GM23338 (cell line): ENCODE results near the gene SF3A1. TPM values are rescaled to one million over a fixed set of nuclear protein-coding genes. Genes with fewer than 3 reads are reported as not detected.

Experiments
- ATAC-seq: fragments of 200-7000 bp; cut with Tn5 transposase; 3 replicates; pipeline ENCODE4 v1.9.1; 2020
- DNase-seq: peaks from one replicate; pipeline ENCODE4 v3.0.0-alpha.2; 2015; ENCODE audit warnings: low spot score
- H2AFZ ChIP-seq: fragments of 200-600 bp; sonication (generic); 2 replicates; pipeline ENCODE4 v1.8.0; 2016; ENCODE audit warnings: antibody characterized with exemption, mild to moderate bottlenecking, moderate library complexity
- H3F3A ChIP-seq: fragments of 200-600 bp; sonication (generic); replicated peaks from 2 replicates; pipeline ENCODE4 v1.8.0; 2017; ENCODE audit warnings: antibody characterized with exemption, mixed run types, low read depth
- H3K27ac ChIP-seq: fragments of 200-600 bp; sonication (generic); 2 replicates; pipeline ENCODE4 v1.6.1; 2016; ENCODE audit warnings: low read depth
- H3K27me3 ChIP-seq: fragments of 200-600 bp; sonication (generic); 2 replicates; pipeline ENCODE4 v1.8.0; 2016; ENCODE audit warnings: mild to moderate bottlenecking, mixed run types, moderate library complexity; ENCODE audit not compliant: insufficient read depth
- H3K36me3 ChIP-seq: fragments of 200-600 bp; sonication (generic); 2 replicates; pipeline ENCODE4 v1.8.0; 2016; ENCODE audit warnings: mild to moderate bottlenecking; ENCODE audit not compliant: insufficient read depth
- H3K4me1 ChIP-seq: fragments of 200-600 bp; sonication (generic); 2 replicates; pipeline ENCODE4 v1.8.0; 2016; ENCODE audit warnings: mild to moderate bottlenecking, moderate library complexity; ENCODE audit not compliant: insufficient read depth
- H3K4me2 ChIP-seq: fragments of 200-600 bp; sonication (generic); 2 replicates; pipeline ENCODE4 v1.7.1; 2017; ENCODE audit warnings: mixed run types
- H3K4me3 ChIP-seq: fragments of 200-600 bp; sonication (generic); 2 replicates; pipeline ENCODE4 v1.6.1; 2016; ENCODE audit warnings: mixed run types
- H3K79me2 ChIP-seq: fragments of 200-600 bp; sonication (generic); replicated peaks from 2 replicates; pipeline ENCODE4 v1.8.0; 2017; ENCODE audit warnings: mild to moderate bottlenecking; ENCODE audit not compliant: insufficient read depth
- H3K9me2 ChIP-seq: fragments of 200-600 bp; sonication (generic); 2 replicates; pipeline ENCODE4 v1.8.0; 2017; ENCODE audit not compliant: insufficient read depth
- H4K20me1 ChIP-seq: fragments of 200-600 bp; sonication (generic); replicated peaks from 2 replicates; pipeline ENCODE4 v1.8.0; 2017; ENCODE audit warnings: mild to moderate bottlenecking; ENCODE audit not compliant: insufficient read depth
- H3K27ac Mint-ChIP-seq: 2 replicates; pipeline ENCODE4 v1.8.0; 2020; ENCODE audit warnings: inconsistent platforms, mild to moderate bottlenecking, moderate library complexity, mixed read lengths
- H3K27me3 Mint-ChIP-seq: 3 replicates; pipeline ENCODE4 v1.8.0; 2022; ENCODE audit warnings: low read depth, mild to moderate bottlenecking, moderate library complexity, mixed read lengths, inconsistent platforms; ENCODE audit not compliant: insufficient read depth, poor library complexity
- H3K36me3 Mint-ChIP-seq: 3 replicates; pipeline ENCODE4 v1.8.0; 2021; ENCODE audit warnings: low read depth, mild to moderate bottlenecking, inconsistent platforms, moderate library complexity, mixed read lengths
- H3K4me1 Mint-ChIP-seq: 3 replicates; pipeline ENCODE4 v1.8.0; 2020; ENCODE audit warnings: mild to moderate bottlenecking, inconsistent platforms, mixed read lengths
- H3K4me3 Mint-ChIP-seq: 3 replicates; pipeline ENCODE4 v1.8.0; 2021; ENCODE audit warnings: moderate library complexity, mild to moderate bottlenecking, inconsistent platforms, mixed read lengths
- H3K9me3 Mint-ChIP-seq: 3 replicates; pipeline ENCODE4 v1.8.0; 2020; ENCODE audit warnings: moderate library complexity, mild to moderate bottlenecking, inconsistent platforms, mixed read lengths
- CREB1 ChIP-seq: fragments of 250-450 bp; sonication (Bioruptor Pico); IDR thresholded peaks from 2 replicates; pipeline ENCODE4 v1.5.0; 2020; ENCODE audit warnings: low read depth, mild to moderate bottlenecking, moderate library complexity
- CTCF ChIP-seq, 2 experiments: fragments of 200-600 bp in 1 of 2; sonication (generic) in 1 of 2; conservative IDR thresholded peaks; 2 replicates each; pipeline versions ENCODE4 v1.5.1 to v1.6.1; 2016 to 2017; ENCODE audit warnings: antibody characterized with exemption in 2 of 2, low read depth in 2 of 2, mild to moderate bottlenecking in 2 of 2, moderate library complexity in 1 of 2
- EZH2phosphoT487 ChIP-seq: fragments of 200-600 bp; sonication (generic); IDR thresholded peaks from one replicate; pipeline ENCODE4 v1.8.1; 2018; ENCODE audit warnings: antibody characterized with exemption; ENCODE audit not compliant: unreplicated experiment
- JUNB ChIP-seq: IDR thresholded peaks from one replicate; pipeline ENCODE4 v1.6.1; 2016; ENCODE audit warnings: antibody characterized with exemption; ENCODE audit not compliant: unreplicated experiment
- NANOG ChIP-seq: IDR thresholded peaks from 2 replicates; pipeline ENCODE4 v1.6.1; 2016; ENCODE audit warnings: antibody characterized with exemption, borderline replicate concordance
- POLR2AphosphoS5 ChIP-seq: IDR thresholded peaks from 2 replicates; pipeline ENCODE4 v1.6.1; 2016; ENCODE audit warnings: antibody characterized with exemption, low read depth
- ZNF114 ChIP-seq: fragments of 250-450 bp; sonication (Bioruptor Pico); IDR thresholded peaks from 2 replicates; pipeline ENCODE4 v1.5.0; 2020; ENCODE audit warnings: mild to moderate bottlenecking, moderate library complexity
- ZNF331 ChIP-seq: fragments of 250-450 bp; sonication (Bioruptor Pico); IDR thresholded peaks from 2 replicates; pipeline ENCODE4 v1.5.0; 2020; ENCODE audit warnings: low read depth, mild to moderate bottlenecking, moderate library complexity
- polyA plus RNA-seq: library from polyadenylated mRNA; unstranded; fragments of >200 nt; fragmentation: Nextera tagmentation; extraction: Ambion mirVana; gene quantifications from 2 replicates; pipeline ENCODE4 v1.2.1, GENCODE V29; 2016
- total RNA-seq: library from RNA; depleted of rRNA; stranded (reverse); fragments of >200 nt; shearing (Covaris generic); gene quantifications from 2 replicates; pipeline ENCODE4 v1.2.3, GENCODE V29; 2014
- TF ChIP-seq, protein P1 (sequence below): fragments of 250-450 bp; sonication (Bioruptor Pico); IDR thresholded peaks from 2 replicates; pipeline ENCODE4 v1.5.0; 2020; ENCODE audit warnings: mild to moderate bottlenecking, moderate library complexity

The SF3A1 gene
- total and polyA plus RNA-seq, 2 experiments from 2014 or later: 107 to 108 TPM

DNA sequence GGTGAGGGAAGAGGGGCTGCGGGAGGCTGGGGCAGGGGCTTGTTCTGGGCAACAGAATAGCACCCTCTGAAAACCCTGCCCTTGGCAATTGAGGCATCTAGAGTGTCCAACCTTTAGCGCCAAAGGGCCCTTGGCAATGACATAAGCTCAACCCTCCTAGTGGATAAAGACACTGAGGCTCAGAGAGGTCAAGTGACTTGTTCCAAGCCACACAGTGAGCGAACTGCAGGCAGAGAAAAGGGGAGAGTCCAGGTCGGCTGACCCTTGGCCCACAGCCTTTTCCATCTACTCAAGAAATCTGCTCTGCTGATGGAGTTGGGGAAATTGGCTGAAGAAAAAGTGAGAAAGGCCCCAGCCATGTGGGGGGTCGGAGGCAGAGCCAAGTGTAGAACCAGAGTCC is 43.0 kb upstream of the SF3A1 start:
- H3K36me3 Mint-ChIP-seq: no peaks in the 10 kb centered on the region; the same call in 1 of the 3 replicates

More for the DNA sequence above, 43.0 kb upstream of the SF3A1 start:
- H3K27ac Mint-ChIP-seq: no peak overlapping the region
- peaks cover 24% of the 10 kb centered on the region for H3K4me1 Mint-ChIP-seq
- peaks cover 17% of the 10 kb centered on the region for H3K4me1 ChIP-seq
- no peaks in the 10 kb centered on the region for H3K9me2 ChIP-seq
- H2AFZ ChIP-seq: no peak overlapping the region
- no peak overlapping the region for H3K4me2 ChIP-seq
- H3K79me2 ChIP-seq: no peaks in the 10 kb centered on the region
- no peaks in the 10 kb centered on the region for H4K20me1 ChIP-seq
- H3K27me3 Mint-ChIP-seq: peaks cover 38% of the 10 kb centered on the region
- no peak for DNase-seq
- no peak overlapping the region for H3K4me3 Mint-ChIP-seq
- no peaks in the 10 kb centered on the region for H3K36me3 ChIP-seq
- H3K27ac ChIP-seq: no peak overlapping the region
- TF ChIP-seq NANOG: no peak
- no peak for TF ChIP-seq CTCF (conservative IDR thresholded peaks at IDR 0.05; ENCODE audit: low read depth in 2 of 2)
- no peak for TF ChIP-seq EZH2phosphoT487
- no peak for TF ChIP-seq JUNB
- TF ChIP-seq ZNF114 (CRISPR knock-in tag): no peak
- no peak for TF ChIP-seq ZNF331 (CRISPR knock-in tag)
- TF ChIP-seq, protein P1, sequence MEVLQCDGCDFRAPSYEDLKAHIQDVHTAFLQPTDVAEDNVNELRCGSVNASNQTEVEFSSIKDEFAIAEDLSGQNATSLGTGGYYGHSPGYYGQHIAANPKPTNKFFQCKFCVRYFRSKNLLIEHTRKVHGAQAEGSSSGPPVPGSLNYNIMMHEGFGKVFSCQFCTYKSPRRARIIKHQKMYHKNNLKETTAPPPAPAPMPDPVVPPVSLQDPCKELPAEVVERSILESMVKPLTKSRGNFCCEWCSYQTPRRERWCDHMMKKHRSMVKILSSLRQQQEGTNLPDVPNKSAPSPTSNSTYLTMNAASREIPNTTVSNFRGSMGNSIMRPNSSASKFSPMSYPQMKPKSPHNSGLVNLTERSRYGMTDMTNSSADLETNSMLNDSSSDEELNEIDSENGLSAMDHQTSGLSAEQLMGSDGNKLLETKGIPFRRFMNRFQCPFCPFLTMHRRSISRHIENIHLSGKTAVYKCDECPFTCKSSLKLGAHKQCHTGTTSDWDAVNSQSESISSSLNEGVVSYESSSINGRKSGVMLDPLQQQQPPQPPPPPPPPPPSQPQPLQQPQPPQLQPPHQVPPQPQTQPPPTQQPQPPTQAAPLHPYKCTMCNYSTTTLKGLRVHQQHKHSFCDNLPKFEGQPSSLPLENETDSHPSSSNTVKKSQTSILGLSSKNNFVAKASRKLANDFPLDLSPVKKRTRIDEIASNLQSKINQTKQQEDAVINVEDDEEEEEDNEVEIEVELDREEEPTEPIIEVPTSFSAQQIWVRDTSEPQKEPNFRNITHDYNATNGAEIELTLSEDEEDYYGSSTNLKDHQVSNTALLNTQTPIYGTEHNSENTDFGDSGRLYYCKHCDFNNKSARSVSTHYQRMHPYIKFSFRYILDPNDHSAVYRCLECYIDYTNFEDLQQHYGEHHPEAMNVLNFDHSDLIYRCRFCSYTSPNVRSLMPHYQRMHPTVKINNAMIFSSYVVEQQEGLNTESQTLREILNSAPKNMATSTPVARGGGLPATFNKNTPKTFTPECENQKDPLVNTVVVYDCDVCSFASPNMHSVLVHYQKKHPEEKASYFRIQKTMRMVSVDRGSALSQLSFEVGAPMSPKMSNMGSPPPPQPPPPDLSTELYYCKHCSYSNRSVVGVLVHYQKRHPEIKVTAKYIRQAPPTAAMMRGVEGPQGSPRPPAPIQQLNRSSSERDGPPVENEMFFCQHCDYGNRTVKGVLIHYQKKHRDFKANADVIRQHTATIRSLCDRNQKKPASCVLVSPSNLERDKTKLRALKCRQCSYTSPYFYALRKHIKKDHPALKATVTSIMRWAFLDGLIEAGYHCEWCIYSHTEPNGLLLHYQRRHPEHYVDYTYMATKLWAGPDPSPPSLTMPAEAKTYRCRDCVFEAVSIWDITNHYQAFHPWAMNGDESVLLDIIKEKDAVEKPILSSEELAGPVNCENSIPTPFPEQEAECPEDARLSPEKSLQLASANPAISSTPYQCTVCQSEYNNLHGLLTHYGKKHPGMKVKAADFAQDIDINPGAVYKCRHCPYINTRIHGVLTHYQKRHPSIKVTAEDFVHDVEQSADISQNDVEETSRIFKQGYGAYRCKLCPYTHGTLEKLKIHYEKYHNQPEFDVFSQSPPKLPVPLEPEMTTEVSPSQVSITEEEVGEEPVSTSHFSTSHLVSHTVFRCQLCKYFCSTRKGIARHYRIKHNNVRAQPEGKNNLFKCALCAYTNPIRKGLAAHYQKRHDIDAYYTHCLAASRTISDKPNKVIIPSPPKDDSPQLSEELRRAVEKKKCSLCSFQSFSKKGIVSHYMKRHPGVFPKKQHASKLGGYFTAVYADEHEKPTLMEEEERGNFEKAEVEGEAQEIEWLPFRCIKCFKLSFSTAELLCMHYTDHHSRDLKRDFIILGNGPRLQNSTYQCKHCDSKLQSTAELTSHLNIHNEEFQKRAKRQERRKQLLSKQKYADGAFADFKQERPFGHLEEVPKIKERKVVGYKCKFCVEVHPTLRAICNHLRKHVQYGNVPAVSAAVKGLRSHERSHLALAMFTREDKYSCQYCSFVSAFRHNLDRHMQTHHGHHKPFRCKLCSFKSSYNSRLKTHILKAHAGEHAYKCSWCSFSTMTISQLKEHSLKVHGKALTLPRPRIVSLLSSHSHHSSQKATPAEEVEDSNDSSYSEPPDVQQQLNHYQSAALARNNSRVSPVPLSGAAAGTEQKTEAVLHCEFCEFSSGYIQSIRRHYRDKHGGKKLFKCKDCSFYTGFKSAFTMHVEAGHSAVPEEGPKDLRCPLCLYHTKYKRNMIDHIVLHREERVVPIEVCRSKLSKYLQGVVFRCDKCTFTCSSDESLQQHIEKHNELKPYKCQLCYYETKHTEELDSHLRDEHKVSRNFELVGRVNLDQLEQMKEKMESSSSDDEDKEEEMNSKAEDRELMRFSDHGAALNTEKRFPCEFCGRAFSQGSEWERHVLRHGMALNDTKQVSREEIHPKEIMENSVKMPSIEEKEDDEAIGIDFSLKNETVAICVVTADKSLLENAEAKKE (CRISPR knock-in tag): no peak
- TF ChIP-seq CREB1: no peak
- no peak for TF ChIP-seq POLR2AphosphoS5
- H3K9me3 Mint-ChIP-seq: no peaks in the 10 kb centered on the region
- peaks cover 34% of the 10 kb centered on the region for H3K27me3 ChIP-seq
- H3F3A ChIP-seq: peaks cover 4% of the 10 kb centered on the region; the same call in 1 of the 2 replicates
- H3K4me3 ChIP-seq: no peak overlapping the region
- ATAC-seq: no peak
